Smooth muscle cell (in vitro differentiated cells): ENCODE data around the gene KLK4. TPM values are rescaled to one million over a fixed set of nuclear protein-coding genes. Genes with fewer than 3 reads are reported as not detected.
"Not testable (repeated sequence)": the region's sequence is repeated elsewhere in the genome, so short reads cannot be mapped to it uniquely, and the experiment has no call there.

Source experiments
- DNase-seq: peaks from one replicate; lab custom pipeline; 2025; ENCODE audit not compliant: unreplicated experiment; lab: John Stamatoyannopoulos, UW
- H2AFZ ChIP-seq: fragments of 200-600 bp; sonication (generic); 2 replicates; pipeline ENCODE4 v1.6.0; 2016; ENCODE audit warnings: antibody characterized with exemption, low read depth, mild to moderate bottlenecking
- H3F3A ChIP-seq: fragments of 200-600 bp; sonication (generic); 2 replicates; pipeline ENCODE4 v1.6.0; 2017; ENCODE audit warnings: antibody characterized with exemption, low read depth
- H3K27ac ChIP-seq: fragments of 200-600 bp; sonication (generic); 2 replicates; pipeline ENCODE4 v1.5.1; 2016; ENCODE audit warnings: low read depth, mild to moderate bottlenecking
- H3K27me3 ChIP-seq: fragments of 200-600 bp; sonication (generic); 2 replicates; pipeline ENCODE4 v1.6.1; 2016; ENCODE audit warnings: low read depth, mild to moderate bottlenecking
- H3K36me3 ChIP-seq: fragments of 200-600 bp; sonication (generic); 2 replicates; pipeline ENCODE4 v1.5.1; 2016; ENCODE audit warnings: low read depth
- H3K4me1 ChIP-seq: fragments of 200-600 bp; sonication (generic); 2 replicates; pipeline ENCODE4 v1.5.1; 2016; ENCODE audit warnings: low read depth
- H3K4me2 ChIP-seq: fragments of 200-600 bp; sonication (generic); 2 replicates; pipeline ENCODE4 v1.6.0; 2016; ENCODE audit warnings: mild to moderate bottlenecking
- H3K4me3 ChIP-seq: fragments of 200-600 bp; sonication (generic); 2 replicates; pipeline ENCODE4 v1.5.1; 2016; ENCODE audit warnings: mild to moderate bottlenecking
- H3K79me2 ChIP-seq: fragments of 200-600 bp; sonication (generic); 2 replicates; pipeline ENCODE4 v1.6.0; 2016; ENCODE audit warnings: low read depth, mild to moderate bottlenecking
- H3K9ac ChIP-seq: fragments of 200-600 bp; sonication (generic); 2 replicates; pipeline ENCODE4 v1.6.0; 2016; ENCODE audit warnings: low read depth
- H3K9me3 ChIP-seq: fragments of 200-600 bp; sonication (generic); replicated peaks from 2 replicates; pipeline ENCODE4 v1.5.1; 2016; ENCODE audit warnings: low read depth
- H4K20me1 ChIP-seq: fragments of 200-600 bp; sonication (generic); 2 replicates; pipeline ENCODE4 v1.6.0; 2016; ENCODE audit warnings: low read depth
- WGBS: methylation state at CpG from one replicate; pipeline ENCODE4 v1.1.7; 2016; ENCODE audit warnings: low lambda C conversion rate; 5-methylcytosine and 5-hydroxymethylcytosine counted together
- polyA plus RNA-seq: library from polyadenylated mRNA; unstranded; fragments of >200 nt; fragmentation: Nextera tagmentation; extraction: Ambion mirVana; gene quantifications from 2 replicates; pipeline ENCODE4 v1.2.1, GENCODE V29; 2016
- total RNA-seq: library from RNA; depleted of rRNA; stranded (reverse); fragments of >200 nt; gene quantifications from 2 replicates; pipeline ENCODE4 v1.2.3, GENCODE V29; 2014
- TF ChIP-seq, protein P1 (sequence below): fragments of 200-600 bp; sonication (generic); IDR thresholded peaks from 2 replicates; pipeline ENCODE4 v1.5.1; 2017; ENCODE audit warnings: borderline replicate concordance, mild to moderate bottlenecking, antibody characterized with exemption; ENCODE audit not compliant: insufficient read depth, poor library complexity, severe bottlenecking

Gene KLK4
- total and polyA plus RNA-seq, 2 experiments from 2014 or later: 0.82 TPM; not detected in 1

DNA sequence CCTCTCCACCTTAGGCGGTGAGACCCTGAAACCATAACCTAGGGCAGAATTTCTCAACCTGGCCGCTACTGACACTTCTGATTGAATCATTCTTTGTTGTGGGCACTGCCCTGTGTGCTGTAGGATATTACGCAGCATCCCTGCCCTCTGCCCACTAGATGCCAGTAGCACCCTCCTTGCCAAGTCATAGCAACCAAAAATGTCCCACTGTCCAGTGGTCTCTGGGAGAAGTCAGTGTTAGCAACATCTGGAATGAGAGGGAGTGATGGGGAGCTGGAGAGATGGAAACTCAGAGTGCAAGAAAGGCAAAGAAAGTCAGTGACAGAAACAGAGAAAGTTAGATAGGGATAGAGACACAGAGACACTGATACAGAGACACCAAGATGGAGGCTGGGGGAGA lies 13.6 kb downstream of the KLK4 start:
- Histone ChIP-seq H4K20me1 (no peaks in the 10 kb centered on the region), H3K4me1 (no peaks in the 10 kb centered on the region), H3K27ac (peak overlapping the region; percentile 77), H3K79me2 (no peaks in the 10 kb centered on the region), H3K4me3 (no peak overlapping the region), H2AFZ (no peak overlapping the region), H3F3A (no peaks in the 10 kb centered on the region), H3K9ac (no peak overlapping the region), H3K9me3 (no peaks in the 10 kb centered on the region), H3K36me3 (no peaks in the 10 kb centered on the region), H3K4me2 (no peak overlapping the region), H3K27me3 (no peaks in the 10 kb centered on the region)
- TF ChIP-seq, protein P1, sequence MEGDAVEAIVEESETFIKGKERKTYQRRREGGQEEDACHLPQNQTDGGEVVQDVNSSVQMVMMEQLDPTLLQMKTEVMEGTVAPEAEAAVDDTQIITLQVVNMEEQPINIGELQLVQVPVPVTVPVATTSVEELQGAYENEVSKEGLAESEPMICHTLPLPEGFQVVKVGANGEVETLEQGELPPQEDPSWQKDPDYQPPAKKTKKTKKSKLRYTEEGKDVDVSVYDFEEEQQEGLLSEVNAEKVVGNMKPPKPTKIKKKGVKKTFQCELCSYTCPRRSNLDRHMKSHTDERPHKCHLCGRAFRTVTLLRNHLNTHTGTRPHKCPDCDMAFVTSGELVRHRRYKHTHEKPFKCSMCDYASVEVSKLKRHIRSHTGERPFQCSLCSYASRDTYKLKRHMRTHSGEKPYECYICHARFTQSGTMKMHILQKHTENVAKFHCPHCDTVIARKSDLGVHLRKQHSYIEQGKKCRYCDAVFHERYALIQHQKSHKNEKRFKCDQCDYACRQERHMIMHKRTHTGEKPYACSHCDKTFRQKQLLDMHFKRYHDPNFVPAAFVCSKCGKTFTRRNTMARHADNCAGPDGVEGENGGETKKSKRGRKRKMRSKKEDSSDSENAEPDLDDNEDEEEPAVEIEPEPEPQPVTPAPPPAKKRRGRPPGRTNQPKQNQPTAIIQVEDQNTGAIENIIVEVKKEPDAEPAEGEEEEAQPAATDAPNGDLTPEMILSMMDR: no peak
- no peak for DNase-seq
- WGBS: 83% methylated on average over 3 of the region's 3 CpGs

DNA sequence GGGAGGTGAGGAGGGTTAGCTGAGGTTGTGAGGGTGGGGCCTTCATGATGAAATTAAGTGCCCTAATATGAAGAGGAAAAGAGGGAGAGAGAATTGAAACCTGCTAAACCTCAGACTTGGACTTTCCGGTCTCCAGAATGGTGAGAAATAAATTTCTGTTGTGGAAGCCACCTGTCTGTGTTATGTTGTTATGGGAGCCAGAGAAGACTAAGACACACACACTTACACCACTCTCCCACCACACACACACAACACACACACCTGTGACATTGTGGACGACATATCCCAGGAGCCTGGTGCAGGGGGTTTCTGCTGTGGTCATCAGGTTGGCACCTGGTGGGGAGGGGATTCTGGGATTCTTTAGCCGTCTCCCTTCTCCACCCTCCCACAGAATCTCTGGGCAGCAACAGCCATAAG lies 14.0 kb downstream of the KLK4 start:
- peak overlapping the region; percentile 50 for H3K9ac ChIP-seq
- WGBS: 93% methylated on average over 3 of the region's 3 CpGs

DNA sequence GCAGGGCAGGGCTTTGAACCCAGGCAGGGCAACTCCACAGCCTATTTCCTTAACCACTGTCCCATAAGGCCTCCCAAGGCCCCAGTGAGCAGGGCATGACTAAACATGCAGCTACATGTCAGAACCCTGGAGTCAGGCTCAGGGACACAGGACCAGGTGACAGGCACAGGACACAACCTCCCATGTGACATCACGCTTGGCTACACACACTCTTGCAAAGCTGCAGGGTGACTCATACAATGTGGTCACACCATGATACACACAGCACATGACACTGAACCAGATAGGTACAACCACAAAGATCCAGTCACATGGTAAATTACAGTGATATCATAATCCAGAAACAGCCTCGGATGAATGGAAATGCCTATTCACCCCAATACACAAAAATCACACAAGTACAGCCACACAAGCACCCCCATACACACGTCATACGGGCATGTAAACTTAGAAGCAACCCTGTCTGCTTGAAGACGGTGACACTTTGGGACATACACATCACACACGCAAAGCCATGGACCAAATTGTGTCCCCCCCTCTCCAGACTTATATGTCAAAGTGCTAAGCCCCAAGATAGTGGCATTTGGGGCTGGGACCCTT lies 14.5 kb downstream of the KLK4 start:
- Histone ChIP-seq H3K4me3 (no peak overlapping the region), H3K4me1 (no peaks in the 10 kb centered on the region), H3K36me3 (no peaks in the 10 kb centered on the region), H3K4me2 (no peak overlapping the region), H3K9ac (peak overlapping the region; percentile 50), H4K20me1 (no peaks in the 10 kb centered on the region), H3K9me3 (no peaks in the 10 kb centered on the region), H3F3A (no peaks in the 10 kb centered on the region), H3K27ac (peak overlapping the region; percentile 77), H3K27me3 (no peaks in the 10 kb centered on the region), H3K79me2 (no peaks in the 10 kb centered on the region), H2AFZ (no peak overlapping the region)
- DNase-seq: no peak
- TF ChIP-seq, protein P1: no peak
- WGBS: 72% methylated on average over 6 of the region's 6 CpGs

More for the DNA sequence above, 14.0 kb downstream of the KLK4 start:
- no peaks in the 10 kb centered on the region for H3K36me3 ChIP-seq
- no peak overlapping the region for H3K4me3 ChIP-seq
- H2AFZ ChIP-seq: no peak overlapping the region
- no peaks in the 10 kb centered on the region for H3K4me1 ChIP-seq
- peak overlapping the region; percentile 77 for H3K27ac ChIP-seq
- no peaks in the 10 kb centered on the region for H4K20me1 ChIP-seq
- no peaks in the 10 kb centered on the region for H3F3A ChIP-seq
- DNase-seq: no peak
- no peak overlapping the region for H3K4me2 ChIP-seq
- no peaks in the 10 kb centered on the region for H3K27me3 ChIP-seq
- H3K79me2 ChIP-seq: no peaks in the 10 kb centered on the region
- no peaks in the 10 kb centered on the region for H3K9me3 ChIP-seq
- TF ChIP-seq, protein P1: no peak

DNA sequence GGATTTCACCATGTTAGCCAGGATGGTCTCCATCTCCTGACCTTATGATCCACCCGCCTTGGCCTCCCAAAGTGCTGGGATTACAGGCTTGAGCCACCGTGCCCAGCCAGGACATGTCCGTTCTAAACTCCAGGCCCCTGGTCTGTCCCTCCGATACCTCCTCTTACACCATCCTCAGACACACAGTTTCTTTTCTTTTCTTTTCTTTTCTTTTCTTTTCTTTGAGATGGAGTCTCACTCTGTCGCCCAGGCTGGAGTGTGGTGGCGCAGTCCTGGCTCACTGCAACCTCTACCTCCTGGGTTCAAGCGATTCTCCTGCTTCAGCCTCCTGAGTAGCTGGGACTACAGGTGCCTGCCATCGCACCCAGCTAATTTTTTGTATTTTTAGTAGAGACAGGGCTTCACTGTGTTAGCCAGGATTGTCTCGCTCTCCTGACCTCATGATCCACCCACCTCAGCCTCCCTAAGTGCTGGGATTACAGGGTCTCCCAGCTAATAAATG lies 15.1 kb downstream of the KLK4 start:
- H3K4me1 ChIP-seq, H3K27me3 ChIP-seq, H4K20me1 ChIP-seq, H3K79me2 ChIP-seq, H3K36me3 ChIP-seq, H3K4me2 ChIP-seq, DNase-seq, H3K4me3 ChIP-seq, H3F3A ChIP-seq, H2AFZ ChIP-seq, H3K9me3 ChIP-seq: not testable (repeated sequence)
- peak overlapping the region; percentile 77 for H3K27ac ChIP-seq
- peak overlapping the region; percentile 41 for H3K9ac ChIP-seq
- WGBS: 89% methylated on average over 9 of the region's 9 CpGs
